Measurements from ENCODE around the gene PITPNM1.
A peak's percentile ranks its signal among the peaks of the same experiment; 100 is the strongest.

- peak in 2 of 5 experiments; percentile 24 to 25 for TF ChIP-seq CTCF (IDR thresholded peaks at IDR 0.05 in 4 of 5, conservative IDR thresholded peaks at IDR 0.05 in 1 of 5)
- peak; percentile 24 to 53 for TF ChIP-seq POLR2A (IDR thresholded peaks at IDR 0.05)
Measured at GRCh38 chr11:67482827-67483798, 22.1 kb downstream of the PITPNM1 start, which contains the start of gene AIP.
